GM23338 (cell line): Measurements from ENCODE around the gene GCNT1.

Experiments
- EZH2phosphoT487 ChIP-seq: fragments of 200-600 bp; sonication (generic); IDR thresholded peaks from one replicate; pipeline ENCODE4 v1.8.1; 2018; ENCODE audit warnings: antibody characterized with exemption; ENCODE audit not compliant: unreplicated experiment
- JUNB ChIP-seq: IDR thresholded peaks from one replicate; pipeline ENCODE4 v1.6.1; 2016; ENCODE audit warnings: antibody characterized with exemption; ENCODE audit not compliant: unreplicated experiment
- POLR2AphosphoS5 ChIP-seq: IDR thresholded peaks from 2 replicates; pipeline ENCODE4 v1.6.1; 2016; ENCODE audit warnings: antibody characterized with exemption, low read depth
- STAT1 ChIP-seq: IDR thresholded peaks from one replicate; pipeline ENCODE4 v1.6.1; 2016; ENCODE audit warnings: antibody characterized with exemption; ENCODE audit not compliant: unreplicated experiment
- TF ChIP-seq, protein P1 (sequence below), 2 experiments: fragments of 200-600 bp in 1 of 2; sonication (generic) in 1 of 2; conservative IDR thresholded peaks; 2 replicates each; pipeline versions ENCODE4 v1.5.1 to v1.6.1; 2016 to 2017; ENCODE audit warnings: antibody characterized with exemption in 2 of 2, low read depth in 2 of 2, mild to moderate bottlenecking in 2 of 2, moderate library complexity in 1 of 2

DNA sequence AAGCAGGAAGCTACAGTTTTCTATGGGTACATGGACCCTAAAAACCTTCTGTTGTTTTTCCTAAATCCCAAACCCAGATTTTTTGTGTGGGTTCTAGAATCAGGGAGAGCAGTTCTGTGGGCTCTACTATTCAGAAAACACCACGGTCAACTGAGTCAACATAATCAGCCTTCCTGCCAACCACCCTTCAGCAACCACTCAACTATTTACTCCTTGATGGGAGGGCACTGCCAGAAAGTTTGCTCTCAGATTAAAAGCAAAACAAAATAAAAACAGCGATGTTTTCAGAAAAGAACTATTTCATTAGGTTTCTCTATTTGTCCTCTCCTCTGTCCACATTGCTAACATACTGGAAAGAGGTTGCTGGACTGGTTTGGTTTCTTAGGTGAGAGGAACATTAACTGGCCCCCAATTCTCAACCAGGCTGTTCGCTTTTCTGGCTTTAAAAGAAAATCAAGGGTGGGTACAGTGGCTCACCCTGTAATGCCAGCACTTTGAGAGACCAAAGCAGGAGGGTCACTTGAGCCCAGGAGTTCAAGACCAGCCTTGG is 72.3 kb downstream of the GCNT1 start:
- TF ChIP-seq POLR2AphosphoS5 = no peak
- TF ChIP-seq, protein P1, sequence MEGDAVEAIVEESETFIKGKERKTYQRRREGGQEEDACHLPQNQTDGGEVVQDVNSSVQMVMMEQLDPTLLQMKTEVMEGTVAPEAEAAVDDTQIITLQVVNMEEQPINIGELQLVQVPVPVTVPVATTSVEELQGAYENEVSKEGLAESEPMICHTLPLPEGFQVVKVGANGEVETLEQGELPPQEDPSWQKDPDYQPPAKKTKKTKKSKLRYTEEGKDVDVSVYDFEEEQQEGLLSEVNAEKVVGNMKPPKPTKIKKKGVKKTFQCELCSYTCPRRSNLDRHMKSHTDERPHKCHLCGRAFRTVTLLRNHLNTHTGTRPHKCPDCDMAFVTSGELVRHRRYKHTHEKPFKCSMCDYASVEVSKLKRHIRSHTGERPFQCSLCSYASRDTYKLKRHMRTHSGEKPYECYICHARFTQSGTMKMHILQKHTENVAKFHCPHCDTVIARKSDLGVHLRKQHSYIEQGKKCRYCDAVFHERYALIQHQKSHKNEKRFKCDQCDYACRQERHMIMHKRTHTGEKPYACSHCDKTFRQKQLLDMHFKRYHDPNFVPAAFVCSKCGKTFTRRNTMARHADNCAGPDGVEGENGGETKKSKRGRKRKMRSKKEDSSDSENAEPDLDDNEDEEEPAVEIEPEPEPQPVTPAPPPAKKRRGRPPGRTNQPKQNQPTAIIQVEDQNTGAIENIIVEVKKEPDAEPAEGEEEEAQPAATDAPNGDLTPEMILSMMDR (conservative IDR thresholded peaks at IDR 0.05; ENCODE audit: low read depth in 2 of 2) = no peak
- no peak for TF ChIP-seq EZH2phosphoT487
- no peak for TF ChIP-seq JUNB
- TF ChIP-seq STAT1 = no peak
